ENCODE measurements around the gene C1D.

The C1D gene

GRCh38 chr2:68057658-68058396, 5.0 kb downstream of the C1D start:
- no peak for DNase-seq

GRCh38 chr2:68052717-68053422, 9.9 kb downstream of the C1D start:
- DNase-seq, result no peak

DNA sequence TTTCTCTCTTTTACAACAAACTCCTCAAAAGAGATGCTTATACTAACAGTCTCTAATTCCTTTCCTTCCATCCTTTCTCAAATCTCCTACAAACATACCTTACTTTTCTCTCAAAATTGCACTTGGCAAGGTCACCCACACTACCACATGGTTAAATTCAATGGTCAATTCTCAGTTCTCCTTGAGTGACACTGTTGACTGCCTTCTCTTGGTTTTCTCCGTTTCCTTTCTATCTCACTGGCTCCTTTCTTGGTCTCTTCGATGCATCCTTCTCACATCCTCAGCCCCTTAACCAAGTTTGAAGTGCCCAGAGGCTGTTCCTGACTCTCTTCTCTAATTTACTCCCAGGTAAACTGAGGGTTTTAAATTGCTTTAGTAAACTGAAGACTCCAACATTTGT, 12.5 kb downstream of the C1D start:
- DNase-seq, result no peak

DNA sequence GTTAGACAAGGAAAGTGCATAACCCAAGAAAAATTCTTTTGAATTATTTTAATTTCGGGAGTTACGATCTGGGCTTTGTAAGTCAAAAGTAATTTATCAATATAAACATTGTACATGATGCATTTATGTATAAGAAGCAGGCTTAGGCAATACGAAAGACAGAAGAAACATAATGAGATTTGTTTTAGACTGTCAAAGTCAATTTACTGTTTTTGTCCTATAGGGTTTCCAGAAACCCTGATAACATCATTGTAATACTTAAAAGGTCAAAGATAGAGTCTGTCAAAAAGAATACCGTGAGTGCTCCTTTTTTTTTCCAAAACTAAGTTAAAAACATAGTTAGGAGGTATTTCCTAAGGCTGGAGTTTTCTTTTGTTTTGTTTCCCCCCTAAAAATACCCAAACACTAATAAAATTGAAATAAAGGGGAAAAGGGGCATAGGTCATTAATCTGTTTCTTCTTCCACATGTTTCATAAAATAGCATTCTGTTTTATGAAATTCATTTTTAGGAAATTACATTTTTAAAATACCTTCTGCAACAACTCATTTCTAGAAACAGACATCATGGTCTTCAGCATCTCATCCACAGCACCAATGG, 16.1 kb downstream of the C1D start:
- no peak for DNase-seq

DNA sequence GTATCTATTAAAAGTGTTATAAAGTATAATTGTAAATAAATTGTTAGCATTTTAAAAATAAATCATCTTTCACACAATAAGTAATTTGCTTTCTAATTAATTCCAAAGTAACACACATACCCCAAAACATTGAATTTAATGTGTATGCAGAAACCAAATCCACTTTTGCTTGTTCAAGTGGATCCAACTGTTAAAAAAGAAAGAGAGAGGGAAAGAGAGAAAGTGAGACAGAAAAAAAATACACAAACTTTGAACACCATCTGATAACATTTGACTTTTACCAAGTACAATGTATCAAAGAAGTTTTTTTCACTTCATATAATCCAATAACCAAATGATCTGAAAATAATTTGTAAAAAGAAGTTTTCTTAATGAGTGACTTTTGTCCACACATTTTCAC, 16.6 kb downstream of the C1D start:
- DNase-seq, result no peak

DNA sequence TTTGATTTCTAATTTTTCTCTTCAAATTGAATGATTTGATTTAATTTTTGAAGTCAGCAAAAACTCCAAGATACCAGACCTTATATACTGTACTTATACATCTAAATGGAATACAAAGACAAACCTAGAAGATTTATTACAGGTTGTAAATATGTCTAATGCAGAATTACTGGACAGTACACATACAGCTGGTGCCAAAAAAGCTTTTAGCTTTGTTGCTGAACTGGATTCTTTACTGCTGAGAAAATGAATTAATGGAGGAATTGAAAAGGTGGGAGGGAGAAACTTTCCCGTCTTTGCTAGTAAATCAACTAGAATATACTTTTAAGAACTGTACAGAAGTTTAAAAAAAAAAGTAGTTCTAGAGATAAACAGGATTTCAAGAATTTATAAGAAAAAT, 17.5 kb downstream of the C1D start:
- no peak for DNase-seq

DNA sequence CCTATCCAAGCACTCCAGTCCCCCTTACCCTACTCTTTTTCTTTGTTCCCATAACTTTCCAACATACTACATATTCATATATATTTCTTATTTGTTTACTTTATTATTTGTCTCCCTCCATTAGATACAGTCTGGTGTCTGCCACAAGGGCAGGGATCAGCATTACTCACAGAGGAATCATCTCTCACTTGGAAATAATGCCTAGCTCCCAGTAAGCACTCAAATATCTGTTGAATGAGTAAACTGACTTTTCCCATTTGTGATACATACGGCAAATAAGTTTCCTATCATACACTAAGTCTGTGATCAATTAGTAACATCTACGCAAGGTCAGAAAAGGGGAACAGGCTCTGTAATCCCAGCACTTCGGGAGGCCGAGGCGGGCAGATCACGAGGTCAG, 18.7 kb downstream of the C1D start:
- DNase-seq, result peak; percentile 83

DNA sequence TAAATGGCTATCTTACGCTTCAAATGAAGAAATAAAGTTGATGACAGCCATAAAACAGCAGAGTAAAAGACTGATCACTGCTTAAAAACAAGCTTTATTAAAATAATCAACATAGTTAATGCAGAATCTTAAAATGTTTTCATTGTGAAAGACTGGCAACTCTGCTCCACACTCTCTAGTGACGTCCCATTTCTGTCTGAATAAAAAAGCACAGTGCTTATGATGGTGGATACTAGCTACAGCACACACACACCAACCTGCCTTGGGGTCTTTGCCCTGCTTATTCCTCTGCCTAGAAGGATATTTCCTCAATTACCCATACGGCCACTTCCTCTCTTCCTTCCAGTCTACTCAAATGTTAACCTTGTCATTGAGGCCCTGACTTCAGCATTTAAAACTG, 19.1 kb downstream of the C1D start:
- no peak for DNase-seq

DNA sequence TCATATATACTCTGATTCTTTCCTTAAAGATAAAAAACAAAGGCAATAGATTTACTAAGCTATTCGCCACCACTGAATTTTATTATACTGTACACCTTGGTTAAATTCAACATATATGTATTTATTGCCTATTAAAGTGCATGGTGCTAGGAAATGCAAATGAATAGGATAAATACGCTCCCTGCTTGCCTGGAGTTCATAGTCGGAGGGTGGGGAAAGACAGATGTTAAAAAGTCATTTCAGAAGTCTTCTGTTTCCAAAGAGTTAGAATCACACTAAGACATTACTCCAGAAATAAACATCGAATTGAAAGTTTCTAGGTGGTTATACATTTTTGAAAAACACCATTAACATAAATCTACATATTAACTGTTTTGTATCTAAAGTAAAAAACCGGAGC, 19.8 kb downstream of the C1D start:
- DNase-seq, result no peak

GRCh38 chr2:68041704-68042245, 21.0 kb downstream of the C1D start:
- no peak for DNase-seq

DNA sequence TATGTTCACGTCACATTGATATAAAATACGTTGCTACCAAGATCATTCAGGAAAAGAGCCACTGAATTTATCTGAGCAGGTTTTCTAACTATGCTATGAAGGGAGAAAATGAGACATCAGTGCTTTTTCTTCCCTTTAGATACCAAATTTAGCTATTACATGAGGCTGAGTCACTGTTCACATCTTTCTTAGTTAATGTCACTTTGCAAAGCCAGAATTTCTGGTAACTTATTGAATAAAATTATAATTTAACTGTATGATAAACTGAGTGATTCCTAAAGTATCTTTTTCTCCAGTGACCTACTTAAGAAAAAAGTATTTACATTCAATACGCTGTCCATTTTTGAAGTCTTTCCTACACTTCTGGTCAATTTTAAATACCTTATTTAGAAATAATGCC, 22.7 kb downstream of the C1D start:
- peak; percentile 19 for DNase-seq

GRCh38 chr2:68039317-68039716, 23.5 kb downstream of the C1D start:
- no peak for DNase-seq

DNA sequence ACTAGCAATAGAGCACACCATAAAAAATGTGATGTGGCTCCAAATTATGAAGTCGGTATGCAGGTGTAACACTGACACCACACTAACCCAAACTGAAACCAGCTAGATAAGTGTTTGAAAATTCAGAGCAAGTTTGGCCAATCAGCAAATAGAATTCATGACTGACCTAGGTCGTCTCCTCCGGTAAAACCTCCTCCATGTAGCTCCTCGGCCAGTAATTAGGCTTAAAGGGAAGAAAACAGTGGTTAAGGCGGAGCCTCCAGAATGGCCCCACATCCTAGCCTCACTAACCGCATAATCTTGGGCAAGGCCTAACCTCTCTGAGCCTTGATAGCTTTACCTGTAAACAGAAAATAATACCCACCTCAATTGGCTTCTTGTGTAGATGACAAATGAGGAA, 30.1 kb downstream of the C1D start:
- DNase-seq, result no peak

DNA sequence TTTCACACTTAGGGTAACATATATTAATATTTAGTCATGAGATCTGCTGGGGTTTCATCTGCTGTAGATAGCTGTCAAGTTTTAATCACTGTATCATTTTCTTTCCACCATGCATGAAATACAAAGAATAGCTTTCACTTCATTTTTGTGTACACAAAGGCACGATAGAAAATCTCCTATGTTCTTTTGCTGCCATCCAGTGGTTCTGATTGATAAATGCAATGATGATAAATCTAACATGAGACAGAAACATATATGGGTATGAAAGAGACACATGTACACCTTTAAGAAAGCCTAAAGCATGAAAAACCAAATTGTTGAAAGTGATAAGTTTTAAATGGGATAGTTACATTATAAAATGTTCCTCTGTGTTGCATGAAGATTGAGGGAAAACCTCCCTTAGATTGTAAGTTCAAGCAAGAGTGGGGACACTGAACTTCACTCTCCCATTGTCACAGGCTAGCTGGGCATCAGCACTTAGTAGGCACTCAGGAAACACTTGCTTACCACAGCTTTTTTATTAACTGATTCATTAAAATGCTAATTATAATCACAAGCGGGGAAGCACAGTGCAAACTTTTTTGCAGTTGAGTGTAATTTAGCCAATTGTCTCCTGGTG, 31.2 kb downstream of the C1D start:
- peak; percentile 72 for DNase-seq

DNA sequence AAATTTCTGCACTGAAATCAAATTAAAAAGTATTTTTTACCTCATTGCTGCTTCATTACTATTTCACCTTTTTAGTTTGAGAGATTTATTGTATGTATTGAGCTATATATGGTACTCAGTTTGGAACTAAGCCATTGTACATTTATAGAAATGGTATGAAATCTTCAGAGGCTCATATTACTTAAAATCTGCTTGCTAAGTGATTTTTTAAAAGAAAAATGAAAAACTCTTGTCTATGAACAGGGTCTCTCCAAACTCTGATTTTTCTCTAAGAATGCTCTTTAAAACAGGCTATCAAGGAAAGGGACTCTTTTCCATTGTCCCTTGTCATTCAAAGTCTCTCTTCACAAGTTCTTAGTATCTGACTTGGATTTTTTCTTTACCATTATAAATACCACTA, 31.8 kb downstream of the C1D start:
- peak; percentile 25 for DNase-seq

DNA sequence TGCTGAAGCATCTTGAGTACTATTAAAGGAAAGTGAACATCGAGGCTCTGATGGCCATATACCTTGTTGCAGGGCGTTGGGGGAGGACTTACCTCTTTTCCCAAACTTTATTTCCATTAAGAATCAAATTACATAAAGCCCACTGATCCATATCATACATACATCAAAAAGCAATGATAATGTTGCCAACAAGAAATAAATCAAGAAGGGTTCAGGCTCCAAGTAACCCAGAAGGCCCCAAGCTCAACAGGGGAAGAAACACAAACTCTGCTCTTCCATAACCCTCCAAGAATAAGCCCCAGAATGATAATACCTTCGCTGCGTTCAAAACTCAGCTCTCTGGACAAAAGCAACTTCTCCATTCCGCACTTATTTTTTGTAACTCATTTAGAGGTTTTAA, 32.3 kb downstream of the C1D start:
- no peak for DNase-seq

- DNase-seq, result peak; percentile 50
Measured at GRCh38 chr2:68027959-68028358, 34.8 kb downstream of the C1D start.

- no peak for DNase-seq
Measured at GRCh38 chr2:68024450-68024849, 38.4 kb downstream of the C1D start.

DNA sequence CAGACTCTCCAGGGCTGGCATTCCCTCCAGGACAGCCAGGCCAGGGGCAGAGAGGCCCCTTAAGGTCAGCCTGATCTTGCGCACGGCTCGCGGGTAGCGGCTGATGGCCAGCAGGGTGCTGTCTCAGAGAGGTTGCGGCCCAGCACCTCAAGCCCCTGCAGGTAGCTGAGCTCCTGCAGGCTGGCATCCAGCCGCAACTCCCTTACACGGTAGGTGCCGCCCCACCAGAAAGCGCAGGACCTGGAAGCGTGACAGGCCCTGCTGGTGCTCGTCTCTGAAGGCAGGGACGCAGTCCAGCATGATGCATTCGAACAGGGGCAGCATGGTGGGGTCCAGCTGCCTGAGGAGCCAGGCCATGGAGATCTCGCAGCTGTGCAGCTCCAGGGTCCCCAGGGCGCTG, 38.9 kb downstream of the C1D start:
- no peak for DNase-seq

DNA sequence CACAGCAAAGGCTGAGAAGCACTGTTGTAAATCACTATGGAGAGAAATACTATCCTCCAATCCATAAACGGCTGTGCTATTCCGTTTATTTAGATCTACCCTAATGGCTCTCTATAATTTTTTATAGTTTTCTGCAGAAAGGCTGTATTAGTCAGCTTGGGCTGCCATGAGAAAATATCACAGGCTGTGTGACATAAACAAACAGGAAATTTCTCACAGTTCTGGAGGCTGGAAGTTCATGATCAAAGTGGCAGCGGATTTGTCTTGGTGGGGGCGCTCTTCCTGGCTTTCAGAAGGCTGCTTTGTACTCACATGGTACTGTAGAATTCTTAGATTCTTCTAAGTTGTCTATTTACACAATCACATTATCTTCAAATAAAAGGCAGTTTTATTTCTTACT, 44.1 kb downstream of the C1D start:
- no peak for DNase-seq

- no peak for DNase-seq
Measured at GRCh38 chr2:68009526-68009925, 53.3 kb downstream of the C1D start.

GRCh38 chr2:68000170-68000825, 62.5 kb downstream of the C1D start:
- no peak for DNase-seq

GRCh38 chr2:67999332-67999731, 63.5 kb downstream of the C1D start:
- no peak for DNase-seq

All from fibroblast of skin of back (primary cell).